GM21528 (cell line): ENCODE results near the gene RAB11FIP3.
"Not testable (repeated sequence)": the region's sequence is repeated elsewhere in the genome, so short reads cannot be mapped to it uniquely, and the experiment has no call there.

Experiments used
- ATAC-seq: cut with Tn5 transposase; IDR thresholded peaks from one replicate; pipeline ENCODE4 v1.9.1; 2021; ENCODE audit warnings: mild to moderate bottlenecking, moderate library complexity; ENCODE audit not compliant: unreplicated experiment, low FRiP score

The RAB11FIP3 gene

DNA sequence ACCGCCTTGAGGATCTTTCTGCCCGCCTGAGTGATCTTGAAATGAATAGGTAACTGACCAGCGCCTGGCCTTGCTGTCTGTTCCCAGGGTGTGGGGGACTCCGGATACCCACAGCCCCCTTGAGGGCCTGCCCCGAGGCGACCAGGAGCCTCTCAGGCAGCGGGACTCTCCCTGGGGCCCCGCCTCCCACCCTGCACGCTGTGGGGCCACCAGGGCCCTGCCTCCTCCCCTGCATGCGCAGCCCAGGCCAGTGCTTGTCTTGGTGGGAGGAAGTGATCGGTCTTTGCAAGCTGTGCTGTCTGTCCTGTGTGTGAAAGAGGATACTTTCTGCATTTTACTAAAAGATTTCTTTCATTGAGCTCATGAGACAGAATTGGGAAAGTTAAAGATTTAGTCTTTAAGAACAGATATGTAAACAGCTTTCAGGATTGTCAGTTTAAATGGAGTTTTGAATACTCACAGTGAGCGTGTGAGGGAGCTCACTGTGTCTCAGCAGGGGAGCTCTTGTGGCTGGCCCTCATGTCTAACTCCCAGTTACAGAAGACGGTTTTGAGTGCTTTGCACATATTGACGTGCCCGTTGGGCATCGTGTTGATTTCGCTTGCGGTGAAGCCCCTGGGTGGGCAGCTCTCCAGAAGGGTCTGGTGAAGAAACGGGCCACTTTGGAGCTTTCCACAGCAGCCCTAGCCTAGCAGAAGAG lies 65.9 kb downstream of the RAB11FIP3 start:
- no peak for ATAC-seq

DNA sequence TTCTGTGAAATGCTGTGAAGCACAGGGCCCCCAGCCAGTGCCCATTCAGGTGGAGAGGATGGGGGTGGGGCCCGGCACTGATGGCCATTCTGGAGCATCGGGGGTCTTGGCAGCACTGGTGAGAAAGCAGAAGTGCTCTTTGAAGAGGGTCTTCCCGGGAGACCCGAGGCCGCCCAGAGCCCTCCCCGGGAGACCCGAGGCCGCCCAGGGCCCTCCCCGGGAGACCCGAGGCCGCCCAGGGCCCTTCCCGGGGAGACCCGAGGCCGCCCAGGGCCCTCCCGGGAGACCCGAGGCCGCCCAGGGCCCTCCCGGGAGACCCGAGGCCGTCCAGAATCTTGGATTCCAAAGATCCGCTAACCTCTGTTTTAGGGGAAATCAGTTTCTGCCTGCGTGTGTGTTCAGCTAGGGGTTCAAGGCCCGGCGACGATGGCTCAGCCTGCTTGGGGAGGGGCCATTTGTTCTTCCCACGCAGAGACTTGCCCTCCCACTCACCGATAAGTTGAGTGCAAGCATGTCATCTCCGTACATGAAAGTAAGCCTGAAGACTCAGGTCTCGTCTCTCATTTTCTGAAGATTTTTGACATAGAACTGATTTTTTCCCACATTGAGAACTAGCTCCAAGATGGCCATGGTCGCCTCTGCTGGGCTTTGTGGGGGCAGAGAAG lies 66.9 kb downstream of the RAB11FIP3 start:
- no peak for ATAC-seq

DNA sequence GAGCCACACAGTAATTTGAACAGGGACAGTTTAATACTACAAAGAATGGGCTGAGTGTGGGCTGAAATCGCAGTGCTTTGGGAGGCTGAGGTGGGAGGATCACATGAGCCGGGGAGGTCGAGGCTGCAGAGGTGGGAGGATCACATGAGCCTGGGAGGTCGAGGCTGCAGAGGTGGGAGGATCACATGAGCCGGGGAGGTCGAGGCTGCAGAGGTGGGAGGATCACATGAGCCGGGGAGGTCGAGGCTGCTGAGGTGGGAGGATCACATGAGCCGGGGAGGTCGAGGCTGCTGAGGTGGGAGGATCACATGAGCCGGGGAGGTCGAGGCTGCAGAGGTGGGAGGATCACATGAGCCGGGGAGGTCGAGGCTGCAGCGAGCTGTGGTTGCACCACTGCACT lies 69.2 kb downstream of the RAB11FIP3 start:
- ATAC-seq = not testable (repeated sequence)

DNA sequence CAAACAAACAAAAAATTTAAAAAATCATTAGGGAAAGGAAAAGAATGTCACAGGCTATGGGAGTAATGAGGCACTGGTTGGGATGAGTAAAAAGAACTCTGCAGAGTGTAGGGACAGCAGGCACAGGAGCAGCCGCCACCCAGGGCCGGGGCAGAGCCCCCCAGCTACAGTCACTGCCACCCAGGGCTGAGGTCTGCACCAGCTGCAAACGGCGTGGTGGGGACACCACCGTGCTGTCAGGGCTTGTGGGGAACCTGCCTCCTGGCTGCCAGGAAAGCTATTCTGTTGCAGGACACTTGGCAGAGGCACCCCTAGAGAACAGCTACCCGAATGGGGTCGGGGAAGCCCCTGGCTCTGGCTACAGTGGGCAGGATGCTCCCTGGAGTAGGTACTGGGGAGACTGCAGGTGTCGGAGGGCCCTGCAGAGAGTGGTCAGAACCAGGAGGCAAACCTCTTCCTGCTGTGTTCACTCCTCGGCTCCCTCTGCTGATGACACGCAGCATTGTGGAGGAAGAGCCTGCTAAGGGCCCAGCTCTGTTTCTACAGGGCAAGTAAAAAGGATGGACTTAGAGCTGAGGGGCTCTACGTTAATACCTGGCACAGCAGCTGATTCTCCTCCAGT lies 69.8 kb downstream of the RAB11FIP3 start:
- no peak for ATAC-seq

DNA sequence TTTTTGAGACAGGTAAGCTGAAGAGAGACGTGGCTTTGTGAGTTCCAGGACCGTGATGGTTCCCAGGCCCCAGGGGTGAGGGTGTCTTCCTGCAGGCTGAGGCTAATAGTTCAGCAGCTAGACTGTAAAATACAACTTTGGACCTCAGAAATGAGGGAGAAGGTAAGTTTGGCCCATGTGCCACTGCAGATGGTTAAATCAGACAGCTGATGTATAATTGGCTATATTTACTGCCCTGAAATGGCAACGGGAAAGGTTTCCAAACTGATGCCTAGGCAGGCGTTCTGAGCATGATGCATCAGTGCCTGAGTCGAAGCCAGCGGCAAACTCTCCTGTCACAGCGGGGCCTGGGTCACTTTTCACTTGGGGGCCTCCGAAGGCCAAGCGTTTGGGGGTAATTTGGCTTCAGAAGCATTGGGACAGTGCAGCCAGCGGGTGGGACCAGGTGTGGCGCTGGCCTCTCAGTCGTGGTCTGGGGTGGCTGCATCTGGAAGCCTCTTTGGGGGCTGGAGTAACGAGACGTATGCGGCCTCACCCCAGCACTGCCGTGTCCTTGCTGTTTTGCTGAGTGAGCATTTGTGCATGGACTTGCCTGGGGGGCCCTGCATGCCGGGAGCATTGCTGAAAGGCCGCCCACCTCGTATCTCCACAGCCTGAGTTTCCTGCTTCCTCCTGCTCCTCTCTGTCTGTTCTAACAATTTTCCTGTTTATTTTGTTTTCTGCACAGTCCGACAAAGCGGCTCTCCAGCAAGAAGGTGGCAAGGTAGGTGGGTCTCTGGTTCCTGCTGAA lies 70.8 kb downstream of the RAB11FIP3 start:
- no peak for ATAC-seq

DNA sequence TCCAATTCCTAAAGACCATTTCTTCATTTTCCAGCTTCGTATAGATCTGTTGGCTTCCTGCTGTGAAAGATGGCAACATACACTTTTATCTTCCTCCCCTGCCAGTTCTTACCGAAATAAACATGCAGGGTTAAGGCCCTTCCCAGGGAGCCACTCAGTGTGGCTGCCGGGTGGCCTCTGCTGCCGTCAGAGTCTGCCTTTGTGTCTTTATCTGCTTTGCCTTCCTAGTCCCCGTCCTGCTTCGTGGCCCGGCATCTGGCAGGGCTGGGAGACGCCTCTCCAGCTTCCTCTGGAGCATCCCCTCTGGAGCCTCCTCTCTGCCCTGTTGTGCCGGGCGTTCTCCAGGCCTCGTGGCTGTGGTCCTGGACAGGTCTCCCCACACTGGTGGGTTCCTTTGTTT lies 71.8 kb downstream of the RAB11FIP3 start:
- ATAC-seq = no peak

DNA sequence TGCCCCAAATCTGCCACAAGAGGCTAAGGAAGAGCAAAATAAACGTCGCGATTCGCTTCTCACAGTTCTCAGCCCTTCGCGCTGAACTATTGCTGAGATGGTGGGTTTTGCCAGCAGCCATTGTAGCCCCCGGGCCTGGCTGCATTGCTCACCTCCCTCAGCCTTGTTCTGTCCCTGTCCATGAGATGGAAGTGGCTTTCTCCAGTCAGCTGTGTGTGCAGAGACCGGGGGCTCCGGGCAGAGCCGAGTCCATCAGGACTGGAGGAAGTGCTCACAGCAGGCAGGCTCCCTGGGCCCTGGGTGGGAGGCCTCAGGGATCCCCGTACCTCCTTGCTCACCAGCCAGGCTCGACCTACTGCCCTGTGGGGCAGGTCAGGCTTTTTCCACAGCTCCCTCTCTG lies 74.5 kb downstream of the RAB11FIP3 start:
- ATAC-seq = no peak

DNA sequence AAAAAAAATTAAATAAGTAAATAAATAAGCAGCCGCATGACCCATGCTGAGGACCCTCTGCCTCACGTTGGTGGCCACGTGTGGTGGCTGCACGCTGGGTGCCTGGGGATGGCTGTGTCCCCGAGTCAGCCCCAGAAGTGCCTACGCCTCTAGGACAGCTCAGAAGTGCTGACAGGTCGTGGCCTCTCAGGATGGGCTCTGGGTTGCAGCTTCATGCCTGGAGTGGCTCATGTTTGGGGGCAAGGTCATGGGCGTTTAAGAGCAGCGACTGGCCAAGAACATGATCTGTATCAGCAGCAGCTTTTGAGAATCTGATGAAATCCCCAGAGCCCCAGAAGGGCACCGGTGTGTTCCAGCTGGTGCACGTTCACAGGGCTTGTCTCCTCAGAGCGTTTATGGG lies 75.3 kb downstream of the RAB11FIP3 start:
- no peak for ATAC-seq

DNA sequence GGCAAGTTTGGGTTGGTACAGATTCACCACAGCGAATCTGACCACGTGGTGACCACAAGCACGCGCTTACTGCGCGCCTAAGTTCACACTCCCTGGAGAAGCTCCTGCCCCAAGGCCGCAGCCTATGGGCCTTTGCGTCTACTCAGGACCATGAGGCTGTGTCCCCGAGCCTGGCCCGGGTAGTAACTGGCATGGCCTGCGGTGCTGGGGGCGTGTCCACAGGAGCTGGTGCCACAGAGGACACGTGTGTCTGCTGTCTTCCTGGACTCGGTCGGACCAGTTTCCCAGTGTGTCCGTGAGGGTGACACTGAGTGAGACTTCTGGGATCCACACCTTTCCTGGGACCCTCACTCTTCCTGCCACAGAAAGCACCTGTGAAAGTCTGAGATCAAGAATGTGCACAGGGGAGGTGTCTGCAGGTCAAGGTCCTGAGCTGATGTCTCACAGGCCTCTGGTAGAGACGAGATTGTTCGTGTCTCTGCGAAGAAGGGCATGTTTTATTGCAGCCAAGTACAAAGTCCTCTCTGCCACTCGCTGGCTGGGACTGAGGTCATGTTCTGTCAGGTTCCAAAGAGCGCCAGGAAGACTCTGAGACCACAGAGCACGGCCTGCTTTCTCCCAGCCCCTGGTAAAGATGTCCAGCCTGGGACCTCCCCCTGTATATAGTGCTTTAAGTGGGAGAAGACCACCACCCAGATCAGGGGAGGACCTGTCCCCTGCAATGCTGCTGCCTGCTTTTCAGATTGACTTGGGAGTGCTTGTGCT lies 76.9 kb downstream of the RAB11FIP3 start:
- ATAC-seq = no peak

DNA sequence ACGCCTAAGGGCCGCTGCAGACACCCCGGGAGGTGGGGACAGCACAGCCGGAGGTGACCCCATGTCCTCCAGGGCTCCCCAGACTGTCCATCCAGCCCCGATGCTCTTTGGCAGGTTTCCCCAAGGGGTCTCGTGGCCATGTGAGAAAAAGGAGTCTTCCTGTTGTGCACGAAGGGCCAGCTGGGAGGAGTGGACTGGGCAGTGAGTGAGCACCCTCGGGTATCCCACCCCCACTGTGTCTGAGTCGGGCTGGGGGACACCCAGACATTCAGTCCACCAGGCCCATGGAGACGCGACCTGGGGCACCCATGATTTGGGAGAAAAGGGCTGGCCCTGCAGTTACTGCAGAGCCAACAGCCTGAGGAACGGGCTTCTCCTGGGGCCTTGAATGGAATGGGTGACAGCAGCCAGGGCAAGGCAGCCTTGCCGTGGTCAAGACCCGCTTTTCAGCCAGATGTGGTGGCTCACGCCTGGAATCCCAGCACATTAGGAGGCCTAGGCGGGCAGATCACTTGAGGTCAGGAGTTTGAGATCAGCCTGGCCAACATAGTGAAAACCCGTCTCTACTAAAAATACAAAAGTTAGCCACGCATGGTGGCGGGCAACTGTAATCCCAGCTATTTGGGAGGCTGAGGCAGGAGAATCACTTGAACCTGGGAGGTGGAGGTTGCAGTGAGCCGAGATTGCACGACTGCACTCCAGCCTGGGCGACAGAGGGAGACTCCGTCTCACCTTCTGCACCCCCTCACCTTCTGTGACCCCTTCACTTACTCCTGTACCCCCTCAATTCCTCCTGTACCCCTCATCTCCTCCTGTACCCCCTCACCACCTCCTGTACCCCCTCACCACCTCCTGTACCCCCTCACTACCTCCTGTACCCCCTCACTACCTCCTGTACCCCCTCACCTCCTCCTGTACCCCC lies 78.0 kb downstream of the RAB11FIP3 start:
- ATAC-seq = no peak

DNA sequence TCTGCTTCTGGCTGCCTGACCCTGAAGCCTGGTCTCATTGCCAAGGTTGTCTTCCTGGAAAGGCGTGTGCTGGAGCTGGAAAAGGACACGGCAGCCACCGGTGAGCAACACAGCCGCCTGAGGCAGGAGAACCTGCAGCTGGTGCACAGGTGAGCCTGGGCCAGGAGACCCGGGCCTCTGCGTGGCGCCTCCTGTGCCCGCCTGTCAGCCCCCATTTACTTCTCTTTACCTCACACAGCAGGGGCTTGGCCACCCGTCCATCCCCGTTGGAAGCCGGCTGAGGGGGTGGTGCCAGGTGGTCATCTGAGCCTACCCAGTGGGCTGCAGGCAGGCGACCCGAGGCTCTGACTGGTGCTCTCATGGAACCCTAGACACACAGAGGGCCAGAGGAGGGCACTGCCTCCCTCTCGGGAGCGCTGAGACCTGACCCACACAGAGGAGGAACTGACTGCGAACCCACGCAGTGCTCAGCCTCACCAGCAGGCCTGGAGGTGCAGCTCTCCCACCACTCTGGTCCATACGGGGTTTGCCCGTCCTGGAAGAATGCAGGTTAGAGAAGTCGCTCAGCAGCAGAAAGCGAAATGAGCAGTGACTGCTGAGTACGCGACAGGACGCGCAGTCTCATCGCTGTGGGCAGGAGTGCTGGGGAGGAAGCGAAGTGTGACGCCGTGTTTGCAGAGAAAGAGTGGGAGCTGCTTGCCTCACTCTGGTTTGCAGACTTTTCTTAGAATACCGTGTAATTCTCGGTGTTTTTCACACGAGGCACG lies 80.2 kb downstream of the RAB11FIP3 start:
- no peak for ATAC-seq

DNA sequence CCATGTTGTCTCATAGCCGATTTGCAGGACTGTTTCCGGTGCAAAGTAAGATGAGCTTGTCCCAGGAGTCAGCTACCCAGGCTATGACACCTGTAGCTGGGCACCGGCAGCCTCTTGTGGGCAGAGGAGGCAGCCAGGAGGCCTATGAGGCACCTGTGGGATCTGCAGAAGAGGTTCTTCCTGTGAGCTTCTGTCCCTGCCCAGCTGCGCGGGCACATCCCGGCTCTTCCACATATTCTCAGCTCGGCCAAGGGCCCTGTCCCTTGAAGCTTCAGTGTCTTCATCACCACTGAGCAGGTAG lies 80.7 kb downstream of the RAB11FIP3 start:
- ATAC-seq = no peak

DNA sequence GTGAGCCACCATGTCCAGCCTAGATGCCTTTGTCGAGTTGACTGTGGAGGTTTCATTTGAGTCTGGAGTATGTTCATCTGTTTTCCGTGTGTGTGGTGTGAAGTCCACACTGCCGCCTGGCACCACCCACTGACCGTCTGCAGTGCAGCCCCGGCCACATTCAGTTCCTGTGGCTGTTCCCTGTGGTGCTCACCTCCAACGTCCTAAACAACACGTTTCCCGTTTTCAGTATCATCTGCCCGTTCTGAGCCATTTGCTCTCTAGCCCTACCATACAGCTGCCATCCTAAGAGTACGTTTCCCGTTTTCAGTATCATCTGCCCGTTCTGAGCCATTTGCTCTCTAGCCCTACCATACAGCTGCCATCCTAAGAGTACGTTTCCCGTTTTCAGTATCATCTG lies 82.1 kb downstream of the RAB11FIP3 start:
- not testable (repeated sequence) for ATAC-seq

DNA sequence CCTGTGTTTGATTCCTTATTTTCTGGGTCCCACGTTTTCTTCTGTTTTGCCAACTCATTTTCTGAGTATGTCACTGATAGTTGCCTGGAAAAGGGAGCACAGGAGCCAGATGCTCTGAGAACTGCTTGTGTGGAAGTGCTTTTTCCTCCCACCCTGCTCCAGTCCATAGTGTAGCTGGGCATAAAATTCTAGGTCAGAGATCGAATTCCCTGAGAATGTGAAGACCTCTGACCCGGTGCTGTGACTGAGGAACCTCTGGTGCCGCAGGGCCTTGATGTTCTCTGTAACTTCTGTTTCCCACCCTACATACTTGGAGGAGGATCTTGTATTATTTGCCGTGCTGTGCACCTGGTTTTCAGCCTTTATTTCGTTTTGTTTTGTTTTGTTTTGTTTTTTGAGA lies 82.5 kb downstream of the RAB11FIP3 start:
- no peak for ATAC-seq

DNA sequence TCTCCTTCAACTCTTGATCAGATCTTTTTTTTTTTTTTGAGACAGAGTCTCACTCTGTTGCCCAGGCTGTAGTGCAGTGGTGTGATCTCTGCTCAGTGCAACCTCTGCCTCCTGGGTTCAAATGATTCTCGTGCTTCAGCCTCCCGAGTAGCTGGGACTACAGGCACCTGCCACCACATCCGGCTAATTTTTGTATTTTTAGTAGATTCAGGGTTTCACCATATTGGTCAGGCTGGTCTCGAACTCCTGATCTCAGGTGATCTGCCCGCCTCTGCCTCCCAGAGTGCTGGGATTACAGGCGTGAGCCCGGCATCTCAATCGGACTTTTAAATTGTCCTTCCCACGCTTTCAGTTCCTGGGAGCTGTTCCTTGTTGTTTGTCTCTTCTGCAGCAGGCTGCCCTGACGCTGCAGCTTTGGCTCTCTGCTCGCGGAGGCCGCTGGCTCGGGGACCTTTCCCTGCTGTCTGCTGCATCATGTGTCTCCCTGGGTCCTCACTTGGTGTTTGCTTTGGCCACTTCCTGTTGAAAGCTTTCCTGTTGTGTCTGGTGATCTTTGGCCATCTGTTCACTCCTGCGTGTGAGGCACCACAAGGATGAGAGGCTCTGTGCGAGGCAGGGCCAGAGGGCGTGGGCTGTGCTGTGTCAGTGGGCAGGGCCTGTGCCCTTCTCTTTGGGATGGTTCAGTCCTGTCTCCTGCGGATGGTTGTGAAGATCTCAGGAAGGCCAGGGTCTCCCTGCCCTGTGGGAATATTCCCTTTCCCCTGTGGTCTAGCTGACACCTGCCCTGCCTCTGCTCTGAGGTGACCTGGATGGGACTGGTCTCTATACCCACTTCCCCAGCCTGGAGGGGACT lies 83.7 kb downstream of the RAB11FIP3 start:
- no peak for ATAC-seq

DNA sequence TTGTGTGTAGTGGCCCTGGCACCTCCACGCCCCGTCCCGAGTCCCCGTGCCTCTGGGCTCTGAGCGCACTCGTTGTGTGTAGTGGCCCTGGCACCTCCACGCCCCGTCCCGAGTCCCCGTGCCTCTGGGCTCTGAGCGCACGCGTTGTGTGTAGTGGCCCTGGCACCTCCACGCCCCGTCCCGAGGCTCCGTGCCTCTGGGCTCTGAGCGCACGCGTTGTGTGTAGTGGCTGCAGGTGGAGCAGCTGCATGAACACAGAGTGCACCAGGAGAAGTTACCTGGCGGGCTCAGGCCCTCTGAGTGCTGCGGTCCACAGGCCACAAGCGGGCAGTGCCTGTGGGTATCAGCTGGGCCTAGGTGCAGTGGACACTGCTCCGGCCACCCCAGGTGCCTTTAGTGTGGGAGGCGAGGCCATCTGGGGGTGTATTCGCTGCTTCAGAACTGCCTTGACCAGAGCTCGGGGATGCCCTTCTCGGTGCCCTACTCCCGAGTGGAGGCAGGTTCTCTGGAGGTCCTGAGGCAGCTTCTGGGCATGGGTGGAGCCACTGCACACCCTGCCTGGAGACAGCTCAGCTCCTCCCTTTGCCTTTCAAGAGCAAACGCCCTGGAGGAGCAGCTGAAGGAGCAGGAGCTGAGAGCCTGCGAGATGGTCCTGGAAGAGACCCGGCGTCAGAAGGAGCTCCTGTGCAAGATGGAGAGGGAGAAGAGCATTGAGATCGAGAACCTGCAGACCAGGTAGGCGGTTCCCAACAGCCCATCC lies 84.8 kb downstream of the RAB11FIP3 start:
- no peak for ATAC-seq

DNA sequence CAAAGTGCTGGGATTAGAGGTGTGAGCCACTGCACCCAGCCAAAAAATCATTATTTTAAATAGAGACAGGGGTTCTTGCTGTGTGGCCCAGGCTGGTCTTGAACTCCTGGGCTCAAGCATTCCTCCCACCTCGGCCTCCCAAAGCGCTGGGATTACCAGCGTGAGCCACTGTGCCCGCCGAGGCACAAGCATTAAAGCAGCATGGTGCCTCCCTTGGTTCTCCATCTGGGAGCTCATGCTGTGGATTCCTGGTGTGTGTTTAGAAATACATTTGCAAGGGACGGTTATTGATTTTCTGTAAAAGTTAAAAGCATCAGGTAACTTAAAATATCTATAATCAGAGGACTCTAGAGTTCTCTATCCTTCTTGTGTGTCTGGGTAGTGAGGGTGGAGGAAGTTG lies 87.4 kb downstream of the RAB11FIP3 start:
- no peak for ATAC-seq
